ENCODE data around the gene EFCAB13. TPM values are rescaled to one million over a fixed set of nuclear protein-coding genes. Genes with fewer than 3 reads are reported as not detected.
"Not testable (repeated sequence)": the region's sequence is repeated elsewhere in the genome, so short reads cannot be mapped to it uniquely, and the experiment has no call there.

The EFCAB13 gene
- total RNA-seq, 4 donors from 2014 or later: 4.0 to 12.9 (median 7.1) TPM

DNA sequence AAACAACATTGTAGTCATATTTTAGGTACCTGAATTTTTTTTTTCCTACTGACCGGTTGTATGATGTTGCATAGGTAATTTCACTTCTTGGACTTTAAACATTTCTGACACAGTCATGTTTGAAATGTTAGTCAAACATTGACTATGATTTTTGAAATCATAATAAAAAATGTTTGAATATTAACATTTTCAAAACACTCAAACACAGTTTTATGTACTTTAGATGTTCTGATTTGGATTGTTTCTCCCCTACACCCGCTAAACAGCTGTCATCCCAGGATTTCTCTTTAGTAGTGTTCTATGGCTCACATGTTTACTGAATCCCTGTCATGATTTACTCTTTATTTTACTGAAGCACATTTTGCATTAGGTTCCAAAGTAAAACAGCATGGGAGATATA is 104.2 kb downstream of the EFCAB13 start:
- intact Hi-C loops (cut with DNase I): no loop called here

DNA sequence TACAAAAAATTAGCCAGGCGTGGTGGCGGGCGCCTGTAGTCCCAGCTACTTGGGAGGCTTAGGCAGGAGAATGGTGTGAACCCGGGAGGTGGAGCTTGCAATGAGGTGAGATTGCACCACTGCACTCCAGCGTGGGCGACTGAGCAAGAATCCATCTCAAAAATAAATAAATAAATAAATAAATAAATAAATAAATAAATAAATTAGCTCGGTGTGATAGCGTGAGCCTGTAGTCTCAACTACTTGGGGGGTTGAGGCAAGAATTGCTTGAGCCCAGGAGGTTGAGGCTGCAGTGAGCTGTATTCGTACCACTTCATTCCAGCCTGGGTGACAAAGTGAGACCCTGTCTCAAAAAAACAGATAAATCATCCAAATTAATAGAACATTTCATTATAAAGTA is 108.5 kb downstream of the EFCAB13 start:
- H3K4me1 ChIP-seq; H3K36me3 ChIP-seq; DNase-seq (ENCODE audit: extremely low spot score); H3K9me3 ChIP-seq; intact Hi-C loops (cut with DNase I); H3K4me3 ChIP-seq; H3K27me3 ChIP-seq; H3K27ac ChIP-seq (replicated peaks in 1 of 4): not testable (repeated sequence)
- 97% methylated on average over 9 of the region's 9 CpGs for WGBS

More for the DNA sequence above, 104.2 kb downstream of the EFCAB13 start:
- Histone ChIP-seq H3K9me3 (no peaks in the 10 kb centered on the region), H3K27me3 (peaks cover 4 to 11% (median 7%) of the 10 kb centered on the region in 4 donors), H3K4me3 (no peak overlapping the region), H3K4me1 (peaks cover 4 to 13% (median 13%) of the 10 kb centered on the region in 4 donors), H3K27ac (replicated peaks in 1 of 4) (no peak overlapping the region), H3K36me3 (peaks cover 0 to 10% (median 0%) of the 10 kb centered on the region in 4 donors)
- no peak for TF ChIP-seq EP300 (IDR thresholded peaks at IDR 0.05)
- no peak for TF ChIP-seq CTCF (IDR thresholded peaks at IDR 0.05)
- TF ChIP-seq POLR2AphosphoS5 (IDR thresholded peaks at IDR 0.05): no peak
- 94% methylated on average over 2 of the region's 2 CpGs for WGBS
- no peak for DNase-seq (ENCODE audit: extremely low spot score)

- 94% methylated on average over 3 of the region's 3 CpGs for WGBS
- DNase-seq (ENCODE audit: extremely low spot score): no peak
- no peaks in the 10 kb centered on the region for H3K4me1 ChIP-seq
- H3K36me3 ChIP-seq: peaks cover 0 to 18% (median 2%) of the 10 kb centered on the region in 4 donors
- no peak overlapping the region for H3K4me3 ChIP-seq
- H3K9me3 ChIP-seq: no peaks in the 10 kb centered on the region
- H3K27ac ChIP-seq (replicated peaks in 1 of 4): no peak overlapping the region
- intact Hi-C loops (cut with DNase I): no loop called here
- no peaks in the 10 kb centered on the region for H3K27me3 ChIP-seq
- TF ChIP-seq EP300 (IDR thresholded peaks at IDR 0.05): no peak
Measured at GRCh38 chr17:47465165-47465564, 141.4 kb downstream of the EFCAB13 start.

GRCh38 chr17:47466976-47467375 is 143.2 kb downstream of the EFCAB13 start:
- H3K27me3 ChIP-seq; intact Hi-C loops (cut with DNase I); DNase-seq (ENCODE audit: extremely low spot score); H3K27ac ChIP-seq (replicated peaks in 1 of 4); H3K9me3 ChIP-seq; H3K4me1 ChIP-seq; H3K4me3 ChIP-seq: not testable (repeated sequence)
- WGBS: 83% methylated on average over 4 of the region's 4 CpGs
- peaks cover 0 to 25% (median 3%) of the 10 kb centered on the region in 4 donors for H3K36me3 ChIP-seq

- 94% methylated on average over 5 of the region's 5 CpGs for WGBS
- H3K36me3 ChIP-seq: peaks cover 0 to 53% (median 14%) of the 10 kb centered on the region in 4 donors
Measured at GRCh38 chr17:47470836-47471235, 147.1 kb downstream of the EFCAB13 start.

DNA sequence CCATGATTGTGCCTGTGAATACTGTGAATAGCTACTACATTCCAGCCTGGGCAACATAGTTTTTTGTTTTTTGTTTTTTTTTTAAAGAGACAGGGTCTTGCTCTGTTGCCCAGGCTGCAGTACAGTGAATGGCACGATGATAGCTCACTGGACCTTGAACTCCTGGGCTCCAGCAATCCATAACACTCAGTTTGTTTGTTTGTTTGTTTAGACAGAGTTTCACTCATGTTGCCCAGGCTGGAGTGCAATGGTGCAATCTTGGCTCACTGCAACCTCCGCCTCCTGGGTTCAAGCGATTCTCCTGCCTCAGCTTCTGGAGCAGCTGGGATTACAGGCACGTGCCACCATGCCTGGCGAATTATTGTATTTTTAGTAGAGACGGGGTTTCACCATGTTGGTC is 148.3 kb downstream of the EFCAB13 start:
- H3K4me3 ChIP-seq; H3K9me3 ChIP-seq; H3K4me1 ChIP-seq; DNase-seq (ENCODE audit: extremely low spot score); H3K27ac ChIP-seq (replicated peaks in 1 of 4); H3K27me3 ChIP-seq; intact Hi-C loops (cut with DNase I): not testable (repeated sequence)
- peaks cover 0 to 66% (median 21%) of the 10 kb centered on the region in 4 donors for H3K36me3 ChIP-seq
- 84% methylated on average over 6 of the region's 6 CpGs for WGBS

More at GRCh38 chr17:47470836-47471235, 147.1 kb downstream of the EFCAB13 start:
- TF ChIP-seq POLR2AphosphoS5 (IDR thresholded peaks at IDR 0.05) (no peak), CTCF (IDR thresholded peaks at IDR 0.05) (no peak), POLR2A (IDR thresholded peaks at IDR 0.05; ENCODE audit: low read depth) (no peak), EP300 (IDR thresholded peaks at IDR 0.05) (no peak)
- Histone ChIP-seq H3K4me1 (no peaks in the 10 kb centered on the region), H3K27me3 (no peaks in the 10 kb centered on the region), H3K4me3 (no peak overlapping the region), H3K9me3 (no peaks in the 10 kb centered on the region), H3K27ac (replicated peaks in 1 of 4) (no peak overlapping the region)
- intact Hi-C loops (cut with DNase I): no loop called here
- no peak for DNase-seq (ENCODE audit: extremely low spot score)

Other genes with a start within 250 kb of the EFCAB13 start
- 10 to 100 TPM; 48.2 to 51.1 (median 49.1) TPM for gene CDC27, start 134.7 kb upstream of the EFCAB13 start, total RNA-seq
- under 1 TPM in 2 of 4 donors, not detected in 2; 0.50 to 0.52 TPM for gene MYL4, start 114.6 kb upstream of the EFCAB13 start, total RNA-seq
- gene ITGB3, start 70.1 kb upstream of the EFCAB13 start, total RNA-seq: 10 to 100 TPM; 48.6 to 61.5 (median 54.9) TPM
- gene NPEPPS, start 207.2 kb downstream of the EFCAB13 start, total RNA-seq: 100 to 1,000 TPM in 1 of 4 donors, 10 to 100 TPM in 3; 73.7 to 120 (median 86.5) TPM